ENCODE measurements around the gene CGB1. TPM values are rescaled to one million over a fixed set of nuclear protein-coding genes. Genes with fewer than 3 reads are reported as not detected.
A peak's percentile ranks its signal among the peaks of the same experiment; 100 is the strongest.
"Not testable (repeated sequence)": the region's sequence is repeated elsewhere in the genome, so short reads cannot be mapped to it uniquely, and the experiment has no call there.

Gene CGB1
- polyA plus RNA-seq, 1 of the 3 experiments (the other 2 are of a cell fraction): not detected

- no peaks in the 10 kb centered on the region for H3K27me3 ChIP-seq (ENCODE audit: insufficient read depth)
- H3F3A ChIP-seq (replicated peaks; ENCODE audit: insufficient read depth): peaks cover 17% of the 10 kb centered on the region
- H3K27ac ChIP-seq (ENCODE audit: low read depth in 2 of 2, low read length in 1 of 2): no peak overlapping the region
- peak overlapping the region; percentile 23 to 46; a peak in 2 of 4 replicates for H3K4me3 ChIP-seq (ENCODE audit: low read depth in 2 of 2, low read length in 1 of 2)
- DNase-seq: peak; percentile 91
- WGBS (ENCODE audit: low lambda C conversion rate): 26% methylated on average over 18 of the region's 41 CpGs
- peaks cover 0 to 16% of the 10 kb centered on the region in 2 experiments for H3K36me3 ChIP-seq (replicated peaks in 1 of 2; ENCODE audit: control insufficient read depth in 1 of 2, insufficient read depth in 2 of 2, low read length in 1 of 2)
- no peak overlapping the region for H2AFZ ChIP-seq (ENCODE audit: low read depth)
- CTCF ChIA-PET: interaction anchor here (0.9 to 3.3 kb wide), 15 partner anchors 8 to 282 kb away, joined by 3 to 17 read pairs (median 4); partner anchors contain the start of genes CGB2, GYS1, KCNA7 and RUVBL2
- H4K20me1 ChIP-seq (ENCODE audit: insufficient read depth): no peaks in the 10 kb centered on the region
- H3K9me2 ChIP-seq: no peaks in the 10 kb centered on the region
- no peaks in the 10 kb centered on the region for H3K9me3 ChIP-seq
- no peak overlapping the region for H3K9ac ChIP-seq
- POLR2A ChIA-PET: interaction anchor here (1.7 kb wide), 1 partner anchor 10 kb away, joined by 7 read pairs; no protein-coding TSS in a partner anchor
- peaks cover 0 to 35% of the 10 kb centered on the region in 2 experiments; a peak in 1 of 4 replicates for H3K4me1 ChIP-seq (ENCODE audit: control insufficient read depth in 1 of 2, insufficient read depth in 2 of 2, low read depth in 1 of 2, low read length in 1 of 2)
- TF ChIP-seq IRF3 (IDR thresholded peaks at IDR 0.05; ENCODE audit: low read depth, low read length) (no peak), CHD2 (IDR thresholded peaks at IDR 0.05; ENCODE audit: low read length, partially characterized antibody) (peak; percentile 50), MEF2A (IDR thresholded peaks at IDR 0.05; ENCODE audit: borderline replicate concordance, low read depth) (no peak)
- TF ChIP-seq, protein P1, sequence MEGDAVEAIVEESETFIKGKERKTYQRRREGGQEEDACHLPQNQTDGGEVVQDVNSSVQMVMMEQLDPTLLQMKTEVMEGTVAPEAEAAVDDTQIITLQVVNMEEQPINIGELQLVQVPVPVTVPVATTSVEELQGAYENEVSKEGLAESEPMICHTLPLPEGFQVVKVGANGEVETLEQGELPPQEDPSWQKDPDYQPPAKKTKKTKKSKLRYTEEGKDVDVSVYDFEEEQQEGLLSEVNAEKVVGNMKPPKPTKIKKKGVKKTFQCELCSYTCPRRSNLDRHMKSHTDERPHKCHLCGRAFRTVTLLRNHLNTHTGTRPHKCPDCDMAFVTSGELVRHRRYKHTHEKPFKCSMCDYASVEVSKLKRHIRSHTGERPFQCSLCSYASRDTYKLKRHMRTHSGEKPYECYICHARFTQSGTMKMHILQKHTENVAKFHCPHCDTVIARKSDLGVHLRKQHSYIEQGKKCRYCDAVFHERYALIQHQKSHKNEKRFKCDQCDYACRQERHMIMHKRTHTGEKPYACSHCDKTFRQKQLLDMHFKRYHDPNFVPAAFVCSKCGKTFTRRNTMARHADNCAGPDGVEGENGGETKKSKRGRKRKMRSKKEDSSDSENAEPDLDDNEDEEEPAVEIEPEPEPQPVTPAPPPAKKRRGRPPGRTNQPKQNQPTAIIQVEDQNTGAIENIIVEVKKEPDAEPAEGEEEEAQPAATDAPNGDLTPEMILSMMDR (IDR thresholded peaks at IDR 0.05): peak; percentile 50
- H3K4me2 ChIP-seq: peak overlapping the region; percentile 33; the same call in 1 of the 2 replicates
- no peaks in the 10 kb centered on the region for H3K79me2 ChIP-seq (ENCODE audit: insufficient read depth)
Observed at GRCh38 chr19:49019242-49019932, 17.3 kb downstream of the CGB1 start.

DNA sequence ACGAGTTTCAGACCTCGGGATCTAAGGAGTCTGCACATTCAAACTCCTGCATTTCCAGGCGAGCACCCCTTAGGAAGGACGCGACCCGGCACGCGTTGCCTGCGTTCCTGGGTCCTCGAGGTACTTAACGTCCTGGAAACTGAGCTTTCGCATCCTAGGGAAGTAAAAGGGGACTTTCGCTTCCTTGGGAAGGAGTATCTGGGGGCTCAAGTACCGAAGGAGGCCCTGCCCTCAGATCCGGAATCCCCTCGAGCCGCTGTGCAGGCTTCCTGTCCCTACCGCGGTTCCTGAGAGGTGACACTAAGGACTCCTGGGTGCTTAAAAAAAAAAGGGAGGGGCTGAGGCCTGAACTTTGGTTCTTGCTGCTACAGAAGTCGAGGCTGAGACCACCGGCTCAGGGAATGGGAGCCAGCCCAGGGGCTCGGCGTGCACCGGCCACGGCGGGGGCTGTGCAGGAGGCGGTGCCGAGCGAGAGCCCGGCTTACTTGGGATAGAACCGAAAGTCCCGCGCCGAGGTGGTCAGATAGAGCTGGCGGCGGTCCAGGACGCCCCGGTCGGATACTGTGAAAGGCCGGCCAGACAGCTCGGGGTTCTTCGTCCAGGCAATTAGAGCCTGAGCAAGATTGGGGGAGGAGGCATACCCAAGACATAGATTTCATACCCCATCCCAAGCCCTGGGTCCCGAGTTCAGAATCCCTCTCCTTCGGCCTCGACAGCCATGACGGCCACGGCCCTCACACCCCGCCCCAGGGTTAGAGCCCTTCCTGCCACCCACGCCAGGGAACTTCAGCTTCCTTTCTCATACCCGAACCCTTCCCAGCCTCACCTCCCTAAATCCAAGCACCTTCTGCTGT is 18.1 kb downstream of the CGB1 start:
- ChIA-PET POLR2A (interaction anchor here (1.5 to 1.7 kb wide), 2 partner anchors 9 kb away, joined by 7 read pairs; no protein-coding TSS in a partner anchor), CTCF (interaction anchor here (0.6 to 3.3 kb wide), 20 partner anchors 8 to 1662 kb away, joined by 3 to 17 read pairs (median 4); partner anchors contain the start of genes CGB2, GYS1, KCNA7 and RUVBL2)
- not testable (repeated sequence) for H2AFZ ChIP-seq (ENCODE audit: low read depth); H3K9me3 ChIP-seq; H3K79me2 ChIP-seq (ENCODE audit: insufficient read depth); H4K20me1 ChIP-seq (ENCODE audit: insufficient read depth); H3K27ac ChIP-seq (ENCODE audit: low read depth in 2 of 2, low read length in 1 of 2); H3K9me2 ChIP-seq; H3K27me3 ChIP-seq (ENCODE audit: insufficient read depth)
- Histone ChIP-seq H3K4me3 (ENCODE audit: low read depth in 2 of 2, low read length in 1 of 2) (peak overlapping the region; percentile 41 to 46), H3K9ac (peak overlapping the region; percentile 18; the same call in 1 of the 2 replicates), H3K4me1 (ENCODE audit: control insufficient read depth in 1 of 2, insufficient read depth in 2 of 2, low read depth in 1 of 2, low read length in 1 of 2) (peaks cover 0 to 35% of the 10 kb centered on the region in 2 experiments; a peak in 1 of 4 replicates), H3K4me2 (peak overlapping the region; percentile 79), H3F3A (replicated peaks; ENCODE audit: insufficient read depth) (peaks cover 17% of the 10 kb centered on the region), H3K36me3 (replicated peaks in 1 of 2; ENCODE audit: control insufficient read depth in 1 of 2, insufficient read depth in 2 of 2, low read length in 1 of 2) (peaks cover 0 to 21% of the 10 kb centered on the region in 2 experiments)
- 27% methylated on average over 30 of the region's 50 CpGs for WGBS (ENCODE audit: low lambda C conversion rate)
- peak; percentile 34 for DNase-seq

Measured in SK-N-SH (cell line).